ENCODE measurements around the gene BCAP31. TPM values are rescaled to one million over a fixed set of nuclear protein-coding genes. Genes with fewer than 3 reads are reported as not detected.
"Not testable (repeated sequence)": the region's sequence is repeated elsewhere in the genome, so short reads cannot be mapped to it uniquely, and the experiment has no call there.

BCAP31 gene
- total RNA-seq, 2 donors from 2014 or later, result 200 to 203 TPM

DNA sequence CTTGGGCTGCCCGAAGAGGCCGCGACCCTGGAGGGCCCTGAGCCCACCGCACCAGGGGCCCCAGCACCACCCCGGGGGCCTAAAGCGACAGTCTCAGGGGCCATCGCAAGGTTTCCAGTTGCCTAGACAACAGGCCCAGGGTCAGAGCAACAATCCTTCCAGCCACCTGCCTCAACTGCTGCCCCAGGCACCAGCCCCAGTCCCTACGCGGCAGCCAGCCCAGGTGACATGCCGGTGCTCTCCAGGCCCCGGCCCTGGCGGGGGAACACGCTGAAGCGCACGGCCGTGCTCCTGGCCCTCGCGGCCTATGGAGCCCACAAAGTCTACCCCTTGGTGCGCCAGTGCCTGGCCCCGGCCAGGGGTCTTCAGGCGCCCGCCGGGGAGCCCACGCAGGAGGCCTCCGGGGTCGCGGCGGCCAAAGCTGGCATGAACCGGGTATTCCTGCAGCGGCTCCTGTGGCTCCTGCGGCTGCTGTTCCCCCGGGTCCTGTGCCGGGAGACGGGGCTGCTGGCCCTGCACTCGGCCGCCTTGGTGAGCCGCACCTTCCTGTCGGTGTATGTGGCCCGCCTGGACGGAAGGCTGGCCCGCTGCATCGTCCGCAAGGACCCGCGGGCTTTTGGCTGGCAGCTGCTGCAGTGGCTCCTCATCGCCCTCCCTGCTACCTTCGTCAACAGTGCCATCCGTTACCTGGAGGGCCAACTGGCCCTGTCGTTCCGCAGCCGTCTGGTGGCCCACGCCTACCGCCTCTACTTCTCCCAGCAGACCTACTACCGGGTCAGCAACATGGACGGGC, 1.0 kb upstream of the BCAP31 start:
- DNase-seq (peak in 1 of 2 donors; percentile 31), ATAC-seq (no peak)
- intact Hi-C loops (cut with DNase I, micrococcal nuclease), result no loop called here

DNA sequence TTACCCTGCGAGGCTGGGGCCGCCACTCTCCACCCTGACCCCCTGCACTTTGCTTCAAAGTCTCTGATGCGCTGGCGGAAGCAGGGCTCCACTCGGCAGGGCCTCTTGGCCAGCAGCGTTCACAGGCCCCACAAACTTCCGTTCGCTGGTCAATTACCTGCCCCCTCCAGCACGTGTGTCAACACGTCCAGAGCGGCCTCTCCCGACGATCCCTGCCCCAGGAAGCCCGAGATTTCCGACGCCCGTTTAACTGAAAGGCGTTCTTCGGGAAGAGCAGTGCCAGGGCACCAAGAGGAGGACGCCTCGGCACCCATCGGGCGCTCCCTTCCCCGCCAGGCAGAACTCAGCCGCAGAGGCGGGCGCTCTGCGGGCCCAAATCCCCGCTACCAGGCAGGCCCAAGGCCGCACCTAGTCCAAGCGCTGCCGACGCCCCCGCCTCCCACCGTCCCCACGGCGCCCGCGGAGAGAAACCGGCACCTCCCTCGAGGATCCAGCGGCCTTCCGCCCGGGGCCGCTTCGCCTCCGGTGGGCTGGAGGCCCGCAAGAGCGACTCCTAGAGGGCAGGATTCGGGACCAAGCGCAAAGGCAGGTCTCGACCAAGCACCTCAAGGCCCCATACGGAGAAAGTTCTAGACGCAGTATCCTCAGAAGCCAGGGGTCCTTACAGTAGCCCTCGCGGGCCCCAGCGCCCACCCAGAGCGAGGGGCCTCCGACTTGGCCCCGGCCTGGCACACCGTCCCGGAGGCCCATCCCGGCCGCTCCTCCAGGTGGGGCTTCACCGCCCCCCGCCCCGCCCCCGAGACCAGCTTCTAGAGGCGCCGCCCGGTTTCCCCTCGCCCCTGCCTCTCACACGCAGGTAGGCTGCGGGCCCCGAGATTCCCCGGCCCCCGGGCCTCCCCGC, 586 bp downstream of the BCAP31 start:
- peak; percentile 31 for ATAC-seq
- intact Hi-C loops (cut with DNase I, micrococcal nuclease), result no loop called here
- peak; percentile 58 to 63 for DNase-seq

DNA sequence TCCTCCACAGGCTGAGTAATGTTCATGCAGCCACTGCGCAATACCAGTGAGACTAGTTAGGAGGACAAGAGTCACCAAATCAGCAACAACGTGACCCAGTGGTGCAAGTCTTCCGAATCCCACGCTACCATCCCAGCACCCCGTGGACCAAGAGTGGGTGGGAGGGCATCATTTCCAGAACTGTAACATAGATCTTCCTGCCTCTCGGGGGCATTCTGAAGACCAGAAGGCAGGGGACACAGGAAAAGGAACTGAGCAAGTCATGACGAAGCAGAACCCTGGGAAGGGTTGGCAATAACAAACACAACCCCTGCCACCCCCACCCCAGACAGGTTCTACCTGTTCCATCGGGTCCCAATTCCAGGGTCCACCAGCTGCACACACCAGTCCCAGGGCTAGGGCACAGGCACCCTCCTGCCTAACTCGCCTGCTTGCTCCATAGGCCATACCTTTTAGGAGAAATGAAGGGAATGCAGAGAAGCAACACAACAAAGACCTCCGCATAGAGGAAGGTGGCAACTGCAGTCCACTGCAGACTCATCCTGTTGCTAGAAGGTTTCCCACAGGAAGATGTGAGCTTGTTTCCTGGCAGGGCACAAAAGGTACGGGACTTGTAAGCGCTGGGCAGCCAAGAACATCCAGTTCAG, 1.4 kb downstream of the BCAP31 start:
- intact Hi-C loops (cut with DNase I, micrococcal nuclease), result no loop called here
- ATAC-seq (no peak), DNase-seq (no peak)

DNA sequence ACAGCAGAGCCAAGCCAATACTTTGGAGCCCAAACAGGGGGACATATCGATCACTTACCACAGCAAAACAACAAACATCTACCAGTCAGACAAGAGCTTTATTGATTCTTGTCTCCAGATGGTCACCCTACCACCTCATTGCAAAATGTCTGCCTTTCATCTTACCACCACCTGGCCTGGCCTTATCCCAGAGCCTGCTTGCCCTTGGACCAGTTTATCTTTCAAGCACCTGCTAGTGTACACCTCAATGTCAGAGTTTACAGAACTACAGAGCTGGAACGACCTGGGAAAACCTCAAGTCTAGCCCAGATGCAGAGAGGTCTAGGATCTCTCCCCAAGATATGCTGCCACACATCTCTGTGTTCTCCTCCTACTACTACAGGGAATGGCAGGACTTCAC, 4.5 kb downstream of the BCAP31 start:
- intact Hi-C loops (cut with DNase I, micrococcal nuclease), result no loop called here
- ATAC-seq (no peak), DNase-seq (no peak)

DNA sequence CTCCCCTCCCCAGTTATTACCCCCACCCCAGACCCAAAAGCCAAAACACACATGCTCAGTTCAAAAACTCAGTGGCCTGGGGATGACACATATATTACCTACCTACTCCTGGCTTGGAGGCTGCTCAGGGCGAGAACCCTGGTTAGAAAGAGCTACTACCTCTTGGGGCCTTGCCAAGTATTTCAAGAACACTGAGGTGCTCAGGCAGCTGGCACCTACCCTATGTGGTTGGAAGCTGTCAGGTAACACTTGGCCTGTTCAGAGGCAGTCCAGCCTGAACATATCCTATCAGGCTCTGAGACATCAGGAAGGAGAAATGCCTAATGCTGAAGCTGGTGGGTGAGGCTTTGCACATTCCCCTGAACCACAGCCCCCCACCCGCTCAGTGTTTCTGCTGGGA, 4.9 kb downstream of the BCAP31 start:
- DNase-seq (no peak), ATAC-seq (no peak)
- intact Hi-C loops (cut with DNase I, micrococcal nuclease), result no loop called here

DNA sequence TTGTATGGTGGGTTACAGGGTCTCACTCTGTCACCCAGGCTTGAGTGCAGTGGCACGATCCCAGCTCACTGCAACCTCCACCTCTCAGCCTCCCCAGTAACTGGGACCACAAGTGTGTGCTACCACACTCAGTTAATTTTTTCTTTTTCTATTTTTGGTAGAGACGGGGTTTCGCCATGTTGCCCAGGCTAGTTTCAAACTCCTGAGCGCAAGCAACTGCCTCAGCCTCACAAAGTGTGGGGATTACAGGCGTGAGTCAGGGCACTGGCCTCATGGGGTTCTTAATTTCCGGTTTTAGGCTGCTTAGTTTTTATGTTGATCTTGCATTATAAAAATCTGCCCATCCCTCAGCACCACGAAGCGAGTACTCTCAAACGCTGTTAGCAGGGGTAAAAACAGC, 6.7 kb downstream of the BCAP31 start:
- intact Hi-C loops (cut with DNase I, micrococcal nuclease), result no loop called here
- no peak for ATAC-seq
- no peak for DNase-seq

DNA sequence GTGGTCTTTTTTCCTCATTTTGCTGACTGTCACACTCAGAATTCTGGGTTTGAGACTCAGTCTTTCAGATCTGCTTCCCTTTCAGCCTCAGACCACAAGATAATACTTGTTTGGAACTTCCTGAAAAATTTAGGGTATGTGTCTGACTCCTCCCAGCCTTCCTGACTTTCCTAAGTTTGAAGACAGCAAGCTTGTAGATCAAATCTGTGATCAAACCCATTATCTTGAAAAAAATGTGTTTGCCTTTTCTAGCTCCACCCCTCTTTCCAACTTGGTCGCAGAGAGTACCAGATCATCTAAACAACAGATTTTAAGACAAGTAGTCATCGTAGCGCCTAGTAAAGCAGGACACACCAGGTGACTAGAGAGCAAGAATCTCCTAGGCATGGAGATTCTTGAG, 9.9 kb downstream of the BCAP31 start:
- ATAC-seq, result no peak

DNA sequence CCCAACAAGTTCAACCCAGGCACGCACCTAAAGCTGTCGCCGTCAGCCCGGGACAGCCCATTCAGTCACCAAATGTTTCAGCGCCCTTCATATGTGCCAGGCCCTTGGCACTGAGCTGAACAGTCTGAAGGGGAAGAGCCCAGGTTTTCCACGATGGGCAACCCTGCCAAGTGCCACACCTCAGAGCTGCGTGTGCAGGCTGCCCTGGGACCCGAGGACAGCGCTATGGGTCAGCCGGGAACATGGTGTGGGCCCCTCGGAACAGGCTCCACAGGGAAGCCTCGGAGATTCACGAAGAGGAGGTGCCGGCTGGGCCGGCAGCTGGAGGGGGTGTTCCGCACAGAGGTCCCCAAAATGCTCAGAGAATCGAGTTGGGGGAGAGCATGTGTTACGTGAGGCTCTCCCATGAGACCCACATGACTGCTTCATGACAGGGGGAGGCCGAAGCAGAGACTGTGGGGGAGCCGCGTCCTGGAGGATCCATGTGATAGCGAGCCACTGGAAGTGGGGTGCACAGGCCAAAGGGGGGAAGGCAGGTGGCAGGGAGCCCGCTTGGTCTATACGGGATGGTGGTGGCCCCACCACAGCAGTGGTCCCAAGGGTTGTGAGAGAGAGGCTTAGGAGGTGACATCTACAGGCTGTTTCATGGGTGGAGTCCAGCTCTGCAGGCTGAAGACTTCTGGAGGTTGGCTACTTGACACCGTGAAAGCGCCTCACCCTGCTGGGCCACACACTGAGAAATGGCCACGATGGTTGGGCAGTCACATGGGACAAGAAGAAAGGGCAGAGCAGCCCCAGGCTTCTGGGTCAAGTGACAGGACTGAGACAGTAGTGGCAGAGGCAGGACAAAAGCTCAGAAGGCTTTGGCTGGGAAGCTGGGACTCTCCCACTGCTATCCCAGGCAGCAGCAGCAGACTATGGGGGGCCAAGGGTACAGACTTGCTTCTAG, 14.2 kb downstream of the BCAP31 start:
- no peak for ATAC-seq
- intact Hi-C loops (cut with DNase I, micrococcal nuclease), result no loop called here
- DNase-seq, result no peak

More for the DNA sequence above, 9.9 kb downstream of the BCAP31 start:
- no peak for DNase-seq
- intact Hi-C loops (cut with DNase I, micrococcal nuclease), result no loop called here

DNA sequence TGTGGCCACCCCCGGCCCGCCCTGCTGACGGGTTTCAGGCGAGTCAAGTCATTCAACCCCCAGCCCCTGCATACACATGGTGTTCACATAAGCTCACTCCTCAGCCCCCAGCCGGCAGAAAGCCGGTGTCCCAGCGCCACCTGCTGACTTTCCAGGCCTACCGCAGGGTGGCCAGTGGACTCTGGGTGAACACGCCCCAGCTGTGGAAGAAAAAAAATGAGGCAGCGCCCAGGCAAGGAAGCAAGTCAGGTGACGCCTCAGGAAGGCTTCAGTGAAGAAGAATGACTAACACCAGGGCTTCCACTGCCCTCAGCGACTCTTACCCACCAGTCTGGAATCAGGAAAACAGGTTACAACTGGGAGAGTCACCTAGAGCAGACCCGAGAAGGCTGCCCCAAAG, 15.8 kb downstream of the BCAP31 start:
- ATAC-seq (peak; percentile 93), DNase-seq (peak; percentile 72 to 79)
- intact Hi-C loops (cut with DNase I, micrococcal nuclease), result no loop called here

DNA sequence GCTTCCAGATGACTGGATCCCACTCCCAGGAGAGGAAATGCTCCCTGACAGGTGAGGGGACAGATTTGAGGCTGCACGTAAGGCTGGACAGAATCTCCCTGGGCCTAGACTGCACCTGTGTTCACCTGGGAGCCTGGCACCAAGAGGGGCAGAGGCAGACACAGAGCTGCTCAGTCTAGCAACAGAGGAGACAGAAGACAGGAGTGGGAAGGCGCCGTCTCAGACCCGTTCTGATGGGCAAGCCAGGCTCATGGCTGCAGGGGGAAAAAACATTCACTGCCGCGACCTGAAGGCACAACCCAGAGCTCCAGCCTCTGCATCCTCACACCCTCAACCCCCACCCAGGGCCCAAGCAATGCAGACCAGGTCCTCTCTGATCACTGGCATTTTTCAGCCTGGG, 16.8 kb downstream of the BCAP31 start:
- no peak for ATAC-seq

DNA sequence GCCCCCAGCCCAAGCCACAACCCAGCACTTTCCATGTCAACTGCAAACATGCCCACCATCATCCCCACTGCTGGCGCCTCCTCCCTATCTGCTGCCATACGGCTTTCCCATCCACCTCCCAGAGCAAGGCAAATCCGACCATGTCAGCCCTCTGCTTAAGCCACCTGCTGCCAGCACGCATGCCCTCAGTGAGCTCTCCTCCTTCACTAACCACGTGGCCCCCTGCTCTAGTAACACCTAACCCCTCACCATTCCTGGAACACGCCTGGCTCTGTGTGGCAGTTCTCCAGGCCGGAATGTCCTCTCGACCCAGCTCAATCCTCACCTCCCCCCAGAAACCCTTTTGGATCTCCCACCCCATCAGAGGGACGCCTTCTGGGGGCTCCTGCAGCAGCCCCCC, 17.4 kb downstream of the BCAP31 start:
- ATAC-seq (no peak), DNase-seq (no peak)
- intact Hi-C loops (cut with DNase I, micrococcal nuclease), result no loop called here

More for the DNA sequence above, 16.8 kb downstream of the BCAP31 start:
- intact Hi-C loops (cut with DNase I, micrococcal nuclease), result no loop called here
- no peak for DNase-seq

DNA sequence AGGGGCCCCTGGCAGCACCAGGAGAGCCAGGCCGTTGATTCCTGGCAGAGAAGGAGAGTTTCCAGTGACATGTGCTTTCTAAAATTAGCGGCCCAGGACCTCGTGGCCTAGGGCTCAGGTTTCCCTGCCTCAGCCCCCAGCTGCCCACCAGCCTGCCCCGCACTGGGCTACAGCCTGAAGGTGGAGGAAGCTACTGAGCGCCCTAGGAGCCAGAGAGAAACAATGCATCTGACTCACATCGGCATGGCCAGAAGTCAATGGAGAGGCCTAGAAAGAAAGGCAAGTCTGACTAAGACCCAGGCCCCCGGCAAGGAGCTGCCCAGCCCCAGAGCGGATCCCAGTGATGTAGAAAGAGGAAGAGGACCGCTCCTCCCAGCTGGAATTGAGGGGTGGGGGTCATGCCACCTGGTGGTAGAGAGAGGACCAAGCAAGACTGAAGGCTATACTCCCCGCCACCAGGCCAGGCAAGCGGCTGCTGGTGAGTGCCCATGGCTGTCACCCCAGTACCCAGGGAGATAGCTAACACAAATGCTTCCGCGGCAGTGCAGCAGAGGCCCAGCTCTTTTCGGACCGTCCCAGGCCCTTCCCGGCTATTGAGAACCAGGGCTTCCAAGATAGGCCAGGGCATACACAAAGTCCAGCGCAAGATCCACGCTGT, 18.7 kb downstream of the BCAP31 start:
- ATAC-seq; intact Hi-C loops (cut with DNase I, micrococcal nuclease); DNase-seq: not testable (repeated sequence)

DNA sequence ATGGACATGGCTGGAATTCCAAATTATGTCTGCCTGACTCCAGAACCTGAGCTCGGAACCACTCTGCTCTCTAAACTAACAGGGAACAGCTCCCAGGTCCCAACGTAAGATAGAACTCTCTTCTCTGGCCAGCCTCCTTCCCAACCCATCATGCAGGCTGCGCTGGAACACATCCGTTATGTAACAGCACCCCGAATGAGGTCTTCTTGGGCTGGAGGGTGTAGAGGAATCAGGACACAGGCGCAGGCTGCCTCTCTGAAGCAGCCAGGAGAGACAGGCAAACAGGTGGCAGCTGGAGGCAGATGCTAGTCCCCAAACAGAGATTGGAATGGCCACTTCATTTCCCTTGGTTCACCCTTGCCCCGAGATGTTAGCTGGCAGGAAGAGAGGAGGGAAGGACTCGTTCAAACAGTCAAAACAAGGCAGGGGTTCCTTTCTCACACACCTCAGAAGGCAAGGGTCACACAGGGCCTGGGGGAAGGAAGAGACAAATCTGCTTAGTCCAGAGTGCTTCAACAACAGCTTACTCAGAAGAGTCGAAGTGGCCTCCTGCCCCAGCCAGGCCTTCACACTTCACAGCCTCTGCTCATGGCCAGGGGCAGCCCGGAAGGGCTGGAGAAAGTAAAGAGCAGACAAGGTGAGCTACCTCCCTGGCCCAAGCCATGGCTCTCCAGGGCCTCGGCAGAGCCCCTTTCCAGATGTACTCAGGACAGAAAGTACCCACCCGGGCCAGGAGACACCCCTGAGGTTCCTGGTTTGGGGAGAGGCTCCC, 19.4 kb downstream of the BCAP31 start:
- DNase-seq; intact Hi-C loops (cut with DNase I, micrococcal nuclease); ATAC-seq: not testable (repeated sequence)

DNA sequence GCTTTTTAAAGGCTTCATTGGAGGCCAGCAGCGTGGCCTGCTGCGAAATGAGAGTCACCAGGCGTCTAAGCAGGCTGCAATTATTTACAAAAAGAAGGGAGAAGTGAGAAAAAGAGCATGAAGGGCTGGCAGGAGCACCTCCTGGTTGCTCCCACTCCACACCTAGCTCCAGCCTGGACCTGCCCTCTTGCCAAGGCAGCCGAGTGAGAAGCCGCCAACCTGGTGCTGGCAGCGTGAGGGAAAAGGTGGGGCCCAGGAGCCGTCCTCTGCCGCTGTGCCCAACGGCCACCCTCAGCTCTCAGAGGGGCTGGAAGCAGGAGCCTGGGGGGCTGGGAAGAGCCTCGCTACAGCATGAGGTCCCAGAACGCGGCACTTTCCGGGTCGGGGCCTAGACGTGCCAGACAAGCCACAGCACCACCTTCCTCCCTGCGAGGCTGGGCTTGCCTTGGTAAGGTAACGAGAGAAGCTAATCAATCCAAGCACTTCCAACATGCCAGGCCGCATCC, 20.1 kb downstream of the BCAP31 start:
- ATAC-seq, result no peak
- DNase-seq, result no peak
- intact Hi-C loops (cut with DNase I, micrococcal nuclease), result no loop called here

DNA sequence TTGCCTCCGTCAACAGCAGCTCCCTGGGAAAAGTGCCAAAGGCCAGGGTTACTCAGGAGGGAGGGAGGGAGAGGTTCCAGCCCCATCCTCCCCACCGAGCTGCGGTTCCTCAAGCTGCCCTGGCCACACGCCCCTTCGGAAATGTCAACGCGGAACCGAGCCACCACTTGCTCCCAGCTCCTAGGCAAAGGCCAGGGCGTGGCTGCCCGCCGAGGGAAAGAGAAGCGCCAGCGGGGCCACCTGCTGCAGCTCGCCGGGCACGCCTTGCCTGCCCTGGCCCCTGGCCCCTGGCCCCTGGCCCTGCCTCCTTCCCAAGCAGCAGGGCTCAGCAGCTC, 21.2 kb downstream of the BCAP31 start:
- intact Hi-C loops (cut with DNase I, micrococcal nuclease), result no loop called here
- peak; percentile 58 for ATAC-seq
- peak; percentile 81 to 85 for DNase-seq

DNA sequence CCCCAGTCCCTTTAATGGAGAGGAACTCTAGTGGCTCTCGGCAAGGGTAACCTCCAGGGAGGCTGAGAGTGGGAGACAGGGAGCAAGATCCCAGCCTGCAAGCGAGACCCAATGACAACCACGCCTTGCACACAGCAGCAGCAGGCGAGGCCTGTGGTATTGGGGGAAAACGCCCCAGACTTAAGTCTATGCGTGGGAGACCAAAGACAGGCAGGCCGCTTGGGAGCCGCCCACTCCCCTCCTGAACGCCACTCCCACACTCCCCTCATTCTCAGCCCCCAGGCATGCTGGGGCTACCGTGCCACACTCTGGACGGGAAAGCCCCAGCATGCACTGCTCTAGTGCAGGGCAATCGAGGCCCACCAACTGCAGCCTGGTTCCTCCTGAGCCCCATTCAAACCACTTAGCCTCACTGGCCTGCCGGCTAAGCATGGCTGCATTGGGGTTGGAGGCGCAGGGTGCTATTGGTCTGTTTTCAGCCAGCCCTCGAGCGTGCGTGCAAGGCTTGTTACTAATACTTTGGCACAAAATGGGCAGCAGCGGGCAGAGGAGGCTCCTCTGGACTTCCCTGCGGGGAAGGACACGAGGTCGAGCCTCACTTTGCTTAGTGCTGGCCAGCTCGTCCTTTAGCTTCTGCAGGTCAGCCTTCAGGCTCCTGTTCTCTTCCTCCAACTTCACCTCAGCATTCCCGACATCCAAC, 21.7 kb downstream of the BCAP31 start:
- ATAC-seq (no peak), DNase-seq (no peak)
- intact Hi-C loops (cut with DNase I, micrococcal nuclease), result no loop called here

DNA sequence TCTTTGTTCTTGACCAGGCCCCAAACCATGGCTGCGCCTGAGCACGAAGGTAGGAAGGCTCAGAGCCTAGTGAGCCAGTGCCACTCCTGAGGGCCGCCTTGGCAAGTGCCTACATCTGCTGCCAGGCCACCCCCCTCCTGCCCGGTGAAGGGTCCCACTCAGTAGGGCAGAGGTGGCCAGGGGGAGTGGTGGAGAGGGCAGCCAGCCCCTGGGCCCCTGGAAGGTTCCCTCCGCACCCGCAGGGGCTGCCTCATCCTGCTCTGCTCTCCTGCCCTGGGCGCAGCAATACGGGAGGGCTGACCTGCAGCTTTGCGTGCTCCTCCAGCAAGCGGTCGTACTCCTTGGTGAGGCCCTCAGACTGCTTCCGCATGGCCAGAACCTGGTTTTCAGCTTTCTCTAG, 22.5 kb downstream of the BCAP31 start:
- ATAC-seq, result no peak
- no peak for DNase-seq
- intact Hi-C loops (cut with DNase I, micrococcal nuclease), result no loop called here

All from left colon (tissue), 2 donors.